CD4-positive, alpha-beta T cell treated with Interleukin-6 for 4 hours (primary cell): ENCODE measurements around the gene CHPF.
A peak's percentile ranks its signal among the peaks of the same experiment; 100 is the strongest.

ENCODE experiments used
- DNase-seq: peaks from one replicate; pipeline ENCODE4 v3.0.0-alpha.2; 2020; ENCODE audit warnings: mixed read lengths

The CHPF gene

GRCh38 chr2:219510512-219511135 lies 33.0 kb downstream of the CHPF start:
- no peak for DNase-seq

GRCh38 chr2:219509780-219510511 lies 33.7 kb downstream of the CHPF start:
- peak; percentile 60 for DNase-seq

DNA sequence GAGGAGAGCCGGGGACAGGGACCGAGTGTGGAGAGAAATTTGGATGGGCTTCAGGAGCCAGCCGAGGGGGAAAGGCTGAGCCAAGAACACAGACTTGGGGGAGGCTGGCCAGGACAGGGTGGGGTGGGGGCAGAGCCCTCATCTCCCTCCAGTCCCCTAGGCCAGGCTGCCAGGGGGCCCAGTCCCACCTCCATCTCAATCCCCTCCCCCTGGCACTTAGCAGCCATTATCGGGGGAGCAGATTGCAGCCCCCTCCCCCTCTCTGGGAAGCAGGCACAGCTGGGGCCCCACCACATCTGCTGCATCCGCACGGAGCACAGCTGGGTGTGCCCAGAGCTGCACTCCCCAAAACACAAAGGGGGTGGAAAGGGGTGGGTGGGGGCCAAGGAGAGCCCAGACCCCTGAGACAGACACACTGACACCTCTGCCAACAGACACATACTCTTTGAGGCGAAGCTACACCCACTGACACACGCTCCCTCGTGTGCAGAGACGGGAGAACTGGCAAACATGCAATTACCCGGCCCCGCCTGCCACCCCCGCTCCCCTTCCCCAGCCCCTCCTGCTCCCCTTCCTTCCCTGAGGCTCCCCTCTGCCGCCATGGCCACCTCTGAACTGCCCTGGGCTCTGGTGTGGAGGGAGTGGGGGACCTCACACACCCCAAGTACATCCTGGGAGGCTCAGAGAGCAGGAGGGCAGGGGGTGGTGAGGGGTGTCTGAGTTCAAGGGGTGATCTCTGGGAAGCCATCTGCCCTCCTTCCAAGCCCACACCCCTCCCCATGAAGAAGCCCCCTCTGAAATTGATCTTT lies 34.4 kb downstream of the CHPF start:
- DNase-seq: no peak

- no peak for DNase-seq
Observed at GRCh38 chr2:219508444-219508734, 35.2 kb downstream of the CHPF start.

DNA sequence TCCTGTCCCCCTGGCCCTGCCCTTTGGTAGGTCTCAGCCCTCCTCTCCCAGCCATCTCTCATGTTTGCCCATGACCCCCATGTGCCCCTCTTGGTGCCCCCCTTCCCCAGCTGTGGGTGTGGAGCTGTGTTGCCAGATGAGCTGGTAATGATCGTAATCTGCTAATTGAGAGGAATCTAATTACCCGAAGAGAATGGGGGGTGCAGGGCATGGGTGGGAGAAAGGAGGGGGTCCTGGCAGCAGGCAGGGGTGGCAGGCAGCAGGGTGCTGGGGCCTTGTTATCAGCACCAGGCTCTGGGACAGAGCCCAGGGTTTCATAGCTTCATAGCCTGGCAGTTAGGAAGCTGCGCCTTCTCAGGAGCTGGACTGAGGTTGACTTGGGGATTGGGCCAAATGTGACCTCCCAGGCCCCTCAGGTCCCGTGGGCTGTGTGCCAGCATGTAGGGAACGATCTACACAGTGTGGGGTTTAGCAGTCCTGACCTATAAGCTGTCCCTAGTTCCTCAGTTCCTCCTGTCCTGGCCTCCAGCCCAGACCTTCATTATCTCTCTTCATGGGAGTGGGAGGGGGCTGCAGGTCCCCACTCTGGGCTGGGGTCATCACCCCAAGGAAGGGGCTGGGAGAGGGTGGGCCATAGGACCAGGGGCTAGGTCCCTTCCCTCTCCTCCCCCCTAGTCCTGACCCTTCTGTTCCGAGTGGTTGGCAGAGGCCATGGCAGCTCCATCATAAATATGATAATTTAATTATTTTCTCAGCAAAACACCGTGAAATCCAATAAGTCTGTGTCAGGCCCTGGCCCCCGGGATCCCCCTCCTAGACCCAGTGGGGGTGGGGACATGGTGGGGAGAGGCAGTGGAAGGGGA lies 35.8 kb downstream of the CHPF start:
- DNase-seq: no peak

- no peak for DNase-seq
Observed at GRCh38 chr2:219506802-219507526, 36.6 kb downstream of the CHPF start.

DNA sequence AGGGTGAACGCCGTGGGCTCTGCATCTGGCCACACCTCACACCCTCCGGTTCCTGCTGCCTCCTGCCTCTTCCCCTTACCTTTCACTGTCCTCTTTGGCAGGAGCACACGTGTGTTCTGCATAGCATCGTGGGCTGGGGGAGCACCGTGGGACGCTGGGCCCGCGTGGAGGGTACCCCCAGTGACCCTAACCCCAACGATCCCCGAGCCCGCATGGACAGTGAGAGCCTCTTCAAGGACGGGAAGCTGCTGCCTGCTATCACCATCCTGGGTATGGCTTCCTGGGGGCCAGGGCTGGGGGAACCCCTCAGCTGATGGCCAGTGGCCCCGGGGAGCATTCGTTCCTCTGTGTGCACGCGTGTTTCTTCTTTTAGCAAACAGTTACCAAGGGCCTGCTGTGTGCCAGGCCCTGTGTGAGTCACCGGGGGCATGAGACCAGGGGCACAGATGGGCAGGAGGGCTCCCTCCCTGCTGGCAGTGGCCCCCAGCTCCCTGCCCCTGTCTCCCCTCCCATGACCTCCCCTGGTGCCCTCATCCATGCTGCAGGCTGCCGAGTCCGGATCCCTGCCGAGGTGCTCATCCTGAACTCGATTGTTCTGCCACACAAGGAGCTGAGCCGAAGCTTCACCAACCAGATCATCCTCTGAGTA lies 37.3 kb downstream of the CHPF start:
- DNase-seq: no peak

DNA sequence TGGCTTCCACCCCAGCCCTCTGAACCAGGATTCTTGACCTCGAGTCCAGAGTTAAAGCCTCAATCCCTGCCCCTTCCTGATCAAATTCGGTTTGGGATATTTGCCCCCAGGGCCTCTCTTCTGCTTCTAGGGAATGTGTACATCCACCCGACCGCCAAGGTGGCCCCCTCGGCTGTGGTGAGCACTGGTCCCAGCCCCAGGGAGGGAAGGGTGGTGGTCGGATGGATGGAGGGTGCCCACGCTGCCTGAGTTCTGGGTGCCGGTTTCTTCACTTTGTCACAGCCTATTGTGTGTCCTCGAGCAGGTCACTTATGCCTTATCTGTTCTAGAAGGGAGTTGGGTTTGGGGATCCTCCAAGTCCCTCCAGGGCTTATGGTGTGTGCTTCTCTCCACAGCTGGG lies 38.0 kb downstream of the CHPF start:
- no peak for DNase-seq

- DNase-seq: no peak
Observed at GRCh38 chr2:219502618-219503017, 41.0 kb downstream of the CHPF start.

DNA sequence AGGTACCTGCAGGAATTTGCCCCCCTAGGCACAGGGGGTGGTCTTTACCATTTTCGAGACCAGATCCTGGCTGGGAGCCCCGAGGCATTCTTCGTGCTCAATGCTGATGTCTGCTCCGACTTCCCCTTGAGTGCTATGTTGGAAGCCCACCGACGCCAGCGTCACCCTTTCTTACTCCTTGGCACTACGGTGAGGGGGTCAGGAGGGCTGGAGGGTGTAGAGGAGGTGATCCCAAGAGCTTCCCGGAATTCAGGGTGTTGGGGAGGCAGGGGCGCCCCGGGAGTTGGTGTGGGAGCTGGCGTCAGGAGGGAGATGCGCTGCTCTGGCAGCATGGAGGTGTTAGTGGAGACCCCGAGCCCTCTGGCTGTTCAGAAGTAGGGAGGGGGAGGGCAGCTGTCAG lies 41.8 kb downstream of the CHPF start:
- DNase-seq: no peak

GRCh38 chr2:219500135-219500534 lies 43.5 kb downstream of the CHPF start:
- no peak for DNase-seq

DNA sequence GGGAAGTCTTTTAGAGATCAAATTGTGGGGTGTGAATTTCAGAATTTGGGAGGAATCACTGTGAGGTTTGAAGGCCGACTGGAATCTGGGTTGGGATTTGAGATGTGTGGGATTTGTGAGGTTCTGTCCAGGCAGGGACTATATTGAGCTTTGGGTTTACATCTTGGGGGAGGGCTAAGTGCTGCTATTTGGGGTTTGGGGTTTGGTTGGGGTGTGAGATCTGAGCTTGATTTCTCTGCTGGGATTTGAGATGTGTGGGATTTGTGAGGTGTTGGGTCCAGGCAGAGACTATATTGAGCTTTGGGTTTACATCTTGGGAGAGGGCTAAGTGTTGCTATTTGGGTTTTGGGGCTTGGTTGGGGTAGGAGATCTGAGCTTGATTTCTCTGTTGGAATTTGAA lies 44.1 kb downstream of the CHPF start:
- no peak for DNase-seq

- DNase-seq: no peak
Observed at GRCh38 chr2:219499058-219499307, 44.6 kb downstream of the CHPF start.

- DNase-seq: peak; percentile 94
Observed at GRCh38 chr2:219498280-219499057, 45.1 kb downstream of the CHPF start, which contains the start of gene GMPPA. TSS of gene GMPPA (plus strand) at chr2:219498891. CDS start at chr2:219499976, 1,085 bp downstream.

- peak; percentile 43 for DNase-seq
Observed at GRCh38 chr2:219497495-219498279, 45.9 kb downstream of the CHPF start.

GRCh38 chr2:219496825-219497494 lies 46.6 kb downstream of the CHPF start:
- no peak for DNase-seq

DNA sequence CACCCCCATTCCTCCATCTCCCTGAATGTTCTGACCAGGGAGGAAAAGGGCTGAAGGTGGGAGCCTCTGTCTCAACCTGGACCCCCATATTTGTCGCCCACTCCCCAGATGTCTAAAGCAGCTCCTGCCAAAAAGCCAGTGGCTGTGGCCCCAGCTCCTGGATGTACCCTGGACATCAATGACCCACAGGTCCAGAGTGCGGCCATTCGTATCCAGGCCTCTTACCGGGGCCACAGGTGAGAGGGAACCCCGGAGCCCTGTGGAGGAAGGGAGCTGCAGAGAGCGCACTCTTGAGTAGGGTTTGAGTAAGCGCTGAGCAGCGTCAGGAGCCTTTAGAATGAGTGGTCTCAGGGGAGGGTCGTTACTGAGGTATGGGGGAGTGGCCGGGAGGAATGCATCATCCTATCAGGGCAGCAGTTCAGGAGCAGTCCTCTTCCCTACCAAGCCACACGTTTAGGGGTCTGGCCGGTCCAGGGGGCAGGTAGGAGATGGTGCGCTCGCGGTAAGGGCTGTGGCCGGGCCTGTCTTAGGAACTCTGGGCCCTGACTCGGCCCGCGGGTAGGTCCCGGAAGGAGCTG lies 47.3 kb downstream of the CHPF start:
- DNase-seq: no peak

DNA sequence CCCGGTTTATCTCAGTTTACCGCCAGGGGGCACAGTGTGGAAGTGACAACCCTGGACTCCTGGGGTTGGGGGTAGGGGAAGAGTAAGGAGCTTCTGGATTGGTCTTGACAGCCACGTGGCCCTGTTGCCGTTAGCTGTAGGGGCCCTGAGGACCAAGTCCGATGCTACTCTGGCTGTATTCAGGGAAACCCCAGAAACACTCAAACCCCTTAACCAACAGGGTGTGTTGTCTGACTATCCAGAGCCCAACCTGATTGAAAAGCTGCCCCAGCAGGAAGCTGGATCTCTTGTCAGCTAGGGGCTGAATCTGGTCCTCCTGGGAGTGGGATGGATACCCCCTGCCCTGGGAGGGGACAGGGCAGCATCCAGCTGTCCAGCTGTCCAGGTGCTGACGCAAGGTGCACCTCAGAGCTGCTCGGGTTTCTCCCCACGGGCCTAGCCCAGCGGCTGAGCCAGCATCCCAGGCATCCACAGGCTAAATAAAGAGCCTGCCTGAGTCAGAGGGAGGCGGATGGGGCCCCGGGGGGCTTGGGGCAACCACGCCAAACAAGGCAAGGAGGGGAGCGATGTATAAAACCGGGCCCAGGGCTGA lies 48.0 kb downstream of the CHPF start:
- DNase-seq: peak; percentile 65

DNA sequence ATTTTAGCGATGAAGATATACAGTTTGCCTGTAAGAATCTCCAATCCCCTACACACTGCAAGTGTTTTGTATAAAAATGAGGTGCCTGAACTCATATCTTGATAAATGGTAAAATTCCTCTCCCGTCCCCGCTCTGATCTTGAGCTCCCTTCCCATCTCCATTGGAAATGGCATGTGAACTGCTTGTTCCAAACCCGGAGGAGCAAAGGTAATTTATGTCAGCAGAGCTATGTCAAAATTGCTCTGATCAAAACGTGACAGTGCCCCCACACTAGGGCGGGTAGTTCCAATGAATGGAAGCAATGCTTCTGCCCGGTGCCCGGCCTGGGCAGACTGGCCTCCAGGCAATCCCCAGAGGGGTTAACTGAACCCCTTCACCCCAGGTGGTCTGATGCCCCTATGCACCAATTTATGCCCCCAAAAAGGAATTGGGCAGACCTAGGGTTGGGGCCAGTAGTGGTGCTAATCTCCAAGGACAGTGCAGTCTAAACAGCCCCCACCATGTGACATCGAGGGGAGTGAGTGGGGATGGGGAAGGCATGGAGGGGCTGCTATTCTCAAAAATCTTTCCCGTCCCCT lies 48.6 kb downstream of the CHPF start:
- no peak for DNase-seq
